K562 (cell line): ENCODE results near the gene GLUL. TPM values are rescaled to one million over a fixed set of nuclear protein-coding genes. Genes with fewer than 3 reads are reported as not detected.

Experiments
- BHLHE40 ChIP-seq: IDR thresholded peaks from 2 replicates; pipeline ENCODE4 v1.6.1; 2011; ENCODE audit warnings: low read length, improper control_type of control experiment
- CHD4 ChIP-seq: fragments of 200-600 bp; sonication (generic); IDR thresholded peaks from 3 replicates; pipeline ENCODE4 v1.6.1; 2012; ENCODE audit warnings: low read depth, mild to moderate bottlenecking, mixed read lengths, low read length, inconsistent platforms; ENCODE audit not compliant: insufficient read depth, insufficient replicate concordance, poor library complexity, severe bottlenecking
- DDX20 ChIP-seq: fragments of 450-650 bp; IDR thresholded peaks from 2 replicates; pipeline ENCODE4 v1.6.1; 2016; ENCODE audit warnings: missing genetic modification characterization, low read depth, mild to moderate bottlenecking, missing compliant biosample characterization, moderate library complexity
- DPF2 ChIP-seq: fragments of 450-650 bp; IDR thresholded peaks from 2 replicates; pipeline ENCODE4 v1.6.1; 2016
- E2F6 ChIP-seq, 2 experiments: IDR thresholded peaks; 2 replicates each; pipeline ENCODE4 v1.6.1; 2011; ENCODE audit warnings: borderline replicate concordance in 1 of 2, control low read depth in 1 of 2, low read depth in 1 of 2, low read length in 1 of 2, mild to moderate bottlenecking in 1 of 2, mixed read lengths in 1 of 2, moderate library complexity in 1 of 2; ENCODE audit not compliant: insufficient read depth in 1 of 2, insufficient read length in 1 of 2, poor library complexity in 1 of 2, severe bottlenecking in 1 of 2; ENCODE audit errors: extremely low read depth in 1 of 2
- ESRRA ChIP-seq: fragments of 450-650 bp; IDR thresholded peaks from 2 replicates; pipeline ENCODE4 v1.6.1; 2014; ENCODE audit warnings: low read depth, mild to moderate bottlenecking, moderate library complexity, borderline replicate concordance
- FOS ChIP-seq: IDR thresholded peaks from 3 replicates; pipeline ENCODE4 v1.6.1; 2011; ENCODE audit not compliant: insufficient read length; ENCODE audit errors: extremely low read depth
- FOXP1 ChIP-seq: sonication (generic); formaldehyde crosslinking; IDR thresholded peaks from 2 replicates; pipeline ENCODE4 v1.8.0; 2022; ENCODE audit warnings: mild to moderate bottlenecking, missing genetic modification reagents
- ILK ChIP-seq: fragments of 450-650 bp; IDR thresholded peaks from 2 replicates; pipeline ENCODE4 v1.6.1; 2016; ENCODE audit warnings: missing genetic modification characterization, low read depth, mild to moderate bottlenecking, missing compliant biosample characterization, moderate library complexity, borderline replicate concordance
- L3MBTL2 ChIP-seq: fragments of 450-650 bp; IDR thresholded peaks from 2 replicates; pipeline ENCODE4 v1.6.1; 2016; ENCODE audit warnings: mild to moderate bottlenecking, moderate library complexity
- MAX ChIP-seq: sonication (generic); formaldehyde crosslinking; IDR thresholded peaks from 2 replicates; pipeline ENCODE4 v1.9.0; 2022; ENCODE audit warnings: mild to moderate bottlenecking, missing genetic modification reagents
- NFXL1 ChIP-seq: fragments of 450-650 bp; formaldehyde crosslinking; IDR thresholded peaks from 2 replicates; pipeline ENCODE4 v1.4.0; 2021; ENCODE audit warnings: mild to moderate bottlenecking
- PRMT5 ChIP-seq: sonication (generic); formaldehyde crosslinking; IDR thresholded peaks from 2 replicates; pipeline ENCODE4 v1.5.0; 2020; ENCODE audit warnings: missing genetic modification reagents
- SIRT6 ChIP-seq: IDR thresholded peaks from one replicate; pipeline ENCODE4 v1.6.1; 2012; ENCODE audit warnings: low read depth, mild to moderate bottlenecking, control low read depth, inconsistent platforms, low read length, moderate library complexity
- SMAD2 ChIP-seq: fragments of 150-350 bp; IDR thresholded peaks from 2 replicates; pipeline ENCODE4 v1.6.1; 2014; ENCODE audit warnings: low read depth, mild to moderate bottlenecking, low read length
- SMAD4 ChIP-seq: fragments of 250-450 bp; sonication (Bioruptor Pico); conservative IDR thresholded peaks from 2 replicates; pipeline ENCODE4 v1.8.0; 2021; ENCODE audit warnings: inconsistent platforms, mild to moderate bottlenecking, moderate library complexity
- SRF ChIP-seq, 2 experiments: fragments of 250-450, 450-650 bp in 1 of 2; sonication (Bioruptor Pico) in 1 of 2; sonication (generic) in 1 of 2; formaldehyde crosslinking; IDR thresholded peaks; 2 replicates each; pipeline versions ENCODE4 v1.5.0 to v1.5.1; 2020 to 2022; ENCODE audit warnings: mild to moderate bottlenecking in 1 of 2, missing genetic modification reagents in 1 of 2
- SRSF1 ChIP-seq: fragments of 200-400 bp; formaldehyde crosslinking; IDR thresholded peaks from 2 replicates; pipeline ENCODE4 v1.6.1; 2017; ENCODE audit warnings: mild to moderate bottlenecking, low read depth, low read length, moderate library complexity
- TCFL5 ChIP-seq: fragments of 250-450 bp; sonication (Bioruptor Pico); conservative IDR thresholded peaks from 2 replicates; pipeline ENCODE4 v1.6.1; 2021; ENCODE audit warnings: mild to moderate bottlenecking, moderate library complexity, matching md5 sums
- TRIM28 ChIP-seq: fragments of 450-650 bp; IDR thresholded peaks from 2 replicates; pipeline ENCODE4 v1.6.1; 2017
- ZBTB43 ChIP-seq: sonication (generic); formaldehyde crosslinking; IDR thresholded peaks from 2 replicates; pipeline ENCODE4 v1.8.0; 2023; ENCODE audit warnings: mild to moderate bottlenecking, missing genetic modification reagents
- ZKSCAN1 ChIP-seq: fragments of 150-350 bp; IDR thresholded peaks from 2 replicates; pipeline ENCODE4 v1.6.1; 2016; ENCODE audit warnings: low read depth, low read length
- ZNF512 ChIP-seq: IDR thresholded peaks from 2 replicates; pipeline ENCODE4 v1.6.1; 2016; ENCODE audit warnings: missing genetic modification characterization, missing compliant biosample characterization
- ZNF57 ChIP-seq: fragments of 450-650 bp; formaldehyde crosslinking; IDR thresholded peaks from 2 replicates; pipeline ENCODE4 v1.4.0; 2020; ENCODE audit warnings: mild to moderate bottlenecking, moderate library complexity
- polyA plus RNA-seq, 8 experiments: library from polyadenylated mRNA; depleted of rRNA in 4 of 8; stranded (reverse) in 5 of 8; unstranded in 3 of 8; fragments of >200 nt; fragmentation: Nextera tagmentation in 2 of 8; fragmentation: Illumina TruSeq in 1 of 8; extraction: Ambion mirVana in 2 of 8; extraction: Trizol in 1 of 8; gene quantifications; 2 replicates each; pipeline versions ENCODE4 v1.2.1 to v1.2.3, GENCODE V29; 2011 to 2014; ENCODE audit warnings: inconsistent platforms in 1 of 8, missing spikeins in 1 of 8
- total RNA-seq, 7 experiments: library from RNA; depleted of rRNA in 6 of 7; stranded (reverse); fragments of >200 nt in 6 of 7; fragmentation: Illumina TruSeq in 2 of 7; extraction: Trizol in 2 of 7; gene quantifications; 2 replicates each; pipeline versions ENCODE4 v1.2.1 to v1.2.3, GENCODE V29; 2011 to 2021; ENCODE audit warnings: low replicate concordance in 1 of 7

The GLUL gene
- total and polyA plus RNA-seq, 9 of the 15 experiments (the other 6 are each of a cell fraction or from before 2014, with no cell fraction given), result 1,088 to 4,222 (median 1,338) TPM

- TF ChIP-seq ZNF512 (tag), result no peak
- TF ChIP-seq TRIM28, result peak; percentile 94
- TF ChIP-seq BHLHE40, result peak; percentile 89; the same call in 1 of the 2 replicates
- TF ChIP-seq ZKSCAN1, result 0 out of 2 replicates have a peak, but pooled peaks have one; percentile 54
- no peak for TF ChIP-seq FOS
- TF ChIP-seq PRMT5 (CRISPR knock-in tag), result no peak
- 0 out of 2 replicates have a peak, but pooled peaks have one; percentile 29 for TF ChIP-seq ESRRA
- no peak for TF ChIP-seq ZBTB43 (CRISPR knock-in tag)
- TF ChIP-seq SMAD2, result no peak
- no peak for TF ChIP-seq CHD4
- peak in 1 of 2 experiments; percentile 69 for TF ChIP-seq E2F6 (IDR thresholded peaks at IDR 0.05; ENCODE audit: borderline replicate concordance in 1 of 2, extremely low read depth in 1 of 2, insufficient read depth in 1 of 2, insufficient read length in 1 of 2, low read depth in 1 of 2, low read length in 1 of 2, poor library complexity in 1 of 2, severe bottlenecking in 1 of 2)
- TF ChIP-seq L3MBTL2, result peak; percentile 88
- no peak for TF ChIP-seq SRSF1
- TF ChIP-seq TCFL5 (CRISPR knock-in tag), result no peak
- no peak for TF ChIP-seq FOXP1 (CRISPR knock-in tag)
- TF ChIP-seq DDX20 (tag), result no peak
- TF ChIP-seq DPF2, result peak; percentile 97
- peak; percentile 79; the same call in 1 of the 2 replicates for TF ChIP-seq ZNF57 (CRISPR knock-in tag)
- no peak; the same call in 1 of the 2 replicates for TF ChIP-seq MAX
- no peak for TF ChIP-seq SIRT6
- no peak for TF ChIP-seq ILK (tag)
- peak; percentile 66 for TF ChIP-seq NFXL1
- peak; percentile 91 for TF ChIP-seq SMAD4 (CRISPR knock-in tag)
- peak; percentile 64 to 85; a peak in 2 of 4 replicates for TF ChIP-seq SRF (CRISPR knock-in tag; IDR thresholded peaks at IDR 0.05)
Measured at GRCh38 chr1:182337736-182338571, 53.6 kb downstream of the GLUL start (continued).
